Sigmoid colon (tissue), 4 donors: ENCODE measurements around the gene SLC6A5.

Source experiments
- CTCF ChIP-seq, 4 experiments: fragments of 450-650 bp in 3 of 4; fragments of 200-600 bp in 1 of 4; IDR thresholded peaks; one replicate each; pipeline ENCODE4 v1.5.1; 2016 to 2019; ENCODE audit warnings: antibody characterized with exemption in 4 of 4, mild to moderate bottlenecking in 3 of 4, moderate library complexity in 2 of 4
- EP300 ChIP-seq, 4 donors: sonication (generic); formaldehyde crosslinking; IDR thresholded peaks; one replicate each; pipeline ENCODE4 v1.6.1; 2017; ENCODE audit warnings: antibody characterized with exemption in 4 of 4
- POLR2A ChIP-seq, 2 donors: fragments of 450-650 bp; IDR thresholded peaks; one replicate each; pipeline ENCODE4 v1.6.1; 2016; ENCODE audit warnings: antibody characterized with exemption in 2 of 2, mild to moderate bottlenecking in 2 of 2, moderate library complexity in 2 of 2
- POLR2AphosphoS5 ChIP-seq, 4 donors: sonication (generic); formaldehyde crosslinking; IDR thresholded peaks; one replicate each; pipeline ENCODE4 v1.6.1; 2017; ENCODE audit warnings: antibody characterized with exemption in 4 of 4

GRCh38 chr11:20654038-20654437 is 54.6 kb downstream of the SLC6A5 start:
- no peak for TF ChIP-seq CTCF (IDR thresholded peaks at IDR 0.05)
- TF ChIP-seq POLR2A (IDR thresholded peaks at IDR 0.05), result no peak
- TF ChIP-seq POLR2AphosphoS5 (IDR thresholded peaks at IDR 0.05), result no peak
- no peak for TF ChIP-seq EP300 (IDR thresholded peaks at IDR 0.05)
